ENCODE data around the gene DMGDH.

The DMGDH gene

DNA sequence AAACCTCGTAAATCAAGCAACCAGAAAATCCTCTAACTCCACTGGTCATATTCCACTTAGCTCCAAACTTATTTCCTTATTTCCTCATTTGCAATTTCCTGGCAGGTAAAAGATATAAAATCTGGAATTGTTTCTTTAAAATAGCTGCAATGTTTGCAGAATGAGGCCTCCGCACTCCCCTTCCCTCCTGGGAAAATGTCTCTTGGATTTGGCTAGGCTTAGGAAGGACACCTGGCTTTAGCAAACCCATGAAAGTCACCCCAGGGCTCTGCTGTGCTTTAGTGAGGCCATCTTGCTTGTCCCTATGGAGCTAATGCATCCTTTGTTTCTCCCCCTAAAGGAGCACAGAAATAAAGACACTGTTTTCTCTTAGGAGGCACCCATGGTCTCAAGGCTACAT is 94.9 kb downstream of the DMGDH start:
- DNase-seq (ENCODE audit: low read depth, low spot score), result no peak

DNA sequence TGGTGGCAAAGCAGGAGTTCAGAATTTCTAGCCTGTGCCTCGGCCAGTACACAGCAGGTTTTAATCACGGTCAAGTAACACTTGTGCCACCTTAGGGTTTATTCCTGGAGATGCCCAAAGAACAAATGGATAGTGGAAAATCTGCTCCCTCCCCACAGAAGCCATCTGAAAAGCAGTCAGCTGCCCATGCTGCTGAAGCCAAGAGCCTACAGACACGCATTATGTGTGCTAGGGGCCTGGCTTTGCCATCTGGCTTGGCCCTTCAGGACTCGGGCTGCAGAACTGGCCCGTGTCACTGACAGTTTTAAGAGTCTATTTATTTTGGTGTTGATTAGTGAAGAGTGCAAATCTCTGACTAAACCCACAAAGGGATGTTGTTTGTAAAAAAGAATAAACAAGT is 95.5 kb downstream of the DMGDH start:
- no peak for DNase-seq (ENCODE audit: low read depth, low spot score)

DNA sequence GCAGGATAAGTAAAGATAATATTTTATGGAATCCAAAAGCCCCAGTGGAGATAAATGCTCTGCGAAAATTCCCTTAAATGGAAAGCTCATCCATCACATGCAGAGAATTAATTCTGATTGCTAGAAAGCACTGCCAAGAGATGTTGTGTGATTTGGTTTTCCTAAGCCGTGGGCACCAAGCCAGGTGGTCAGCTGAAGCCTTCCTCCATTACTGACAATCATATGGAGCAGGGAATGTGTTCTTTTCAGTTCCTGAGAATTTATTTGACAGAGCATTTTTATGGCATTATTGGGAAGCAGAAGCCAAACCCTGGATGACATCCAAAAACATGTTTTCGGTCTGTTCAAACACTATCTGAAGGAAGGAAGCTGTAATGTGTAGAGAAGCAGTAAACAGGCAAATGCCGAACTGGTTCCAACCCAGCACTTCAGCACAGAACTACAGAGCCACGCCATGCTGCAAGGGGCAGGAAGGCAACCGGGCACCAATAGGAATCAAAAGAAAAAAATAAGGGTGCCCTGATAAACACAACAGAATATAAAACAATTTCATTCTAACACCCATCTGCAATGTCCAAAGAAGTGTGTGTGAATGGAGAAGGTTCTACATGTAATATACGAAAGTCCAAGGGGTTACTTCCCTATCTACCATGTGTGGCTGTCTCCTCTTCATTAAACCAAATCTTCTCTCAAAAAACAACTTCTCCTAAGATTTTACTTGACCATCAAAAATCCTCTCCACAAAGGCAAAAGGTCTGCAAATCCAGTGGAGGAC is 96.6 kb downstream of the DMGDH start:
- no peak for DNase-seq (ENCODE audit: low read depth, low spot score)

DNA sequence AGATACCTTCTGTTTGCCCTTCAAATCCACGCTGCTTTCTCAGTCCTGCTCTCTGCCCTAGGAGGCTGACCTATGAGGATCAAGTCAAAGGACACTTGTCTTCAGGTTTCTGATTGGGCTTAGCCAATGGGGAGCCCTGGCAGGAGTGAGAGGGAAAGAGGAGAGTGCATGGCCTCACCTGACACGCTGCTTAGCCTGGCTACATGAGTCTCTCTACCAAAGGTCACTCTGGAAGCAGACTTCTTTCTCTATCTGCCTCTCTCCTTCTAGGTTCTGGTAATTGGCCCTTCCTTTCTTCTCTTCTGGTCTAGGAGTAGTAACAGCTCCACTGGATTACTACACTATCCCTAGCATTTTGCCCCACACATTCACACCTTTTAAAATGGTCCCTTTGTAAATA is 97.5 kb downstream of the DMGDH start:
- DNase-seq (ENCODE audit: low read depth, low spot score), result no peak

DNA sequence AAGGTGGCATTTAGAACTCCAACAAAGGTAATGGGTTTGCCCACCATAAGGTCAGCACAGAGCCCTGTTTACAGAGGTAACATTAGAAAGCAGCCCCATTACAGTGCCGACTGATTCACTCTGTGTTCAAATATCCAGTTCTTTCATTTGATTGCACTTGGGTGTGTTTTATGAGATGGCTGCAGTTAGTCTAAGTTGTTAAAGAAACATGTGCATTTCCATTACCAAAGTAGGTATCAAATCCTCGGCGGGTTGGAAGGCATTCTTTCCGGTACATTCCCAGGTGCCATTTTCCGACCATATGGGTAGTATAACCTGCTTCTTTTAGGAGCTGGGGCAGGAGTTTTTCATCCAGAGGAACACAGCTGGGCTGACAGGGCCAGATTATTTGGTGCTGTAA is 100.7 kb downstream of the DMGDH start:
- no peak for DNase-seq (ENCODE audit: low read depth, low spot score)

DNA sequence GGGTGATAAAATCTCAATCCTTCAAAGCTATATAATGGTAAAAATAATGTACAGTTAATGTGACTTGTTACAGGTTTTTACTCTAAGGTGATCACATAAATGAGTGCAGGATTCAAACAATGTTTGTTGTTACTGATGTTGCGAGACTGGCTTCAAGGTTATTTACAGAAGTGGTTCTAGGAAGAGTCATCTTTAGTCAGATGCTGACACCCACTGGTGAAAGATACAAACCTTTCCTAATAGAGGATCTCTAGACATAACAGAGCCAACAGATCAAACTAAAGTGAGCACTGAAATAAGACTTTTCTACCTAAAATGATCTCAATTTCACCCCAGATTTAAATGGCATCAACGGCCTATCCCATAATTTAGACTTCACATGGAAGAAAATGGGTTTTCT is 104.6 kb downstream of the DMGDH start:
- no peak for DNase-seq (ENCODE audit: low read depth, low spot score)

DNA sequence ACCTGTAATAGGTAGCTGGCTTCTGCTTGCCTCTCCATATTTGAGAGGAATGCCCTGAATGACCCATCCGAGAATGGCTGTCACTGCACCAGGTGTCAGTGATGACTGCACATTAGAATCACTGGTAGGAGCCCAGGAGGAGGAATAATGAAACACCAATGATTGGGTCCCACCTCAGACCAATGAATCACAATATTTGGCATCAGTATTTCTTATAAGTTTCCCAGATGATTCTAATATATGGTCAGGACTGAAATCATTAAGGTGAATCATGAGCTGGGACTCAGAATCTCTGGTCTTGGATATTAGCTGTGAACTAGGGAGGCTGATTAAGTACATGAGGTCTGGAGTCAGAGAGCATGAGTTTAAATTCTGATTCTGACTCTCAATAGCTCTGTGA is 107.7 kb downstream of the DMGDH start:
- DNase-seq (ENCODE audit: low read depth, low spot score), result no peak

DNA sequence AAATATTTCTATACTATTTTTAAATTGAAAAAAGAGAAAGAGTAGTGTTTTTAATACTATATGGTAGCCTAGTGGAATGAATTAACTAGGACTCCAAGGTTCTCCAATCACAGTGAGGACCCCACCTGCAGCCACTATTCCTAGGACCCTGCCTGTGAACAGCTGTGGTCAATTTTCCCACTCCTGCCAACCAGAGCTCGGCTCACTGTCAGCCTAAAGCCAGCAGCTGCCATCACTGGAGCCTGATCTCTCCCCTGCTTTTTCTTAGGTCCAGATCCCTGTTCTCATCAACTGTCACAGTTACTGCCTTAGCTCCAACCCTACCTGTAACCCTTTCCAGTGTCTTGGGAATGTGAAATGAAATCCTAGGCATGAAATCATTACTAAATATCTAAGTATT is 109.7 kb downstream of the DMGDH start:
- no peak for DNase-seq (ENCODE audit: low read depth, low spot score)

DNA sequence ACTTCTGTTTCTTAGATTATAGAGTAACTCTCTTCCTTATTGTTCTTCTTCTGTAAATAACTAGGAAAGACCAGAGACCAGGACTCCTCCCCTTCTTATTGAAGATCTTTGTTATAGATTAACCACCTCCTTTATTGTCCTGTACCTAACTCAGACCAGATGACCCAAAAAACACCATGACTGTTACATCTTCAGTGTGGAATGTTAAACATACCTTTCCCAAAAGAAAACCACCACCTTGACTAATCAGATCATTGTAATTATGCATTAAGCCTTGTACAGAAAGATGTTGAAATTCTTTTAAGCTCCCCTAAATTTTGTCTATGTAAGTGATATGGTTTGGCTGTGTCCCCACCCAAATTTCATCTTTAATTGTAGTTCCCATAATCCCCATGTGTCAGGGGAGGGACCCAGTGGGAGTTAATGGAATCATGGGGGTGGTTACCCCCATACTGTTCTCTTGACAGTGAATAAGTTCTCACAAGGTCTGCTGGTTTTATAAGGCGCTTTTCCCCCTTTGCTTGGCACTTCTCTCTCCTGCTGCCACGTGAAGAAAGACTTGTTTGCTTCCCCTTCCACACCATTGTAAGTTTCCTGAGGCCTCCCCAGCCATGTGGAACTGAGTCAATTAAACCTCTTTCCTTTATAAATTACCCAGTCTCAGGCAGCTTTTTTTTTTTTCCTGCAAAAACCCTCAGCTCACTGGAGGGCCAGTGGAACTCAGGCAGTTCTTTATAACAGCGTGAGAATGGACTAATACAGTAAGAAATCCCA is 110.6 kb downstream of the DMGDH start:
- DNase-seq (ENCODE audit: low read depth, low spot score), result no peak

DNA sequence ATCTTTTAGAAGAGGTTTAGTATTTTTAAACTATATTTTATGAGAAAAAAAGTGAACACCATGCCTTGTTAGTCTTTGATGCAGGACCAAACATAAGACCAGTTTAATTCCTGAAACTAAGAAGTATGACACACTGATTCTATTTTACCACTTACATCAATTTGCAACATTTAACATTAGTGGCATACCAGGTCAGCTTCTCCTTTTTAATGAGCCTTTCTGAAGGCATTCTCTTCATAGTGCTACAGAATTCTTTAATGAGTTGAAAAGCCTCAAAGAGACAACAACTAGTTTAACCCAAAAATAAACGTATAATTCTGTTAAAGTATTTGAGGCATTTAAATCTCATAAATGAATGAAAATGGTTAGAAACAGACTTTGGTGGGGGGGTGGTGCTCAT is 112.6 kb downstream of the DMGDH start:
- no peak for DNase-seq (ENCODE audit: low read depth, low spot score)

DNA sequence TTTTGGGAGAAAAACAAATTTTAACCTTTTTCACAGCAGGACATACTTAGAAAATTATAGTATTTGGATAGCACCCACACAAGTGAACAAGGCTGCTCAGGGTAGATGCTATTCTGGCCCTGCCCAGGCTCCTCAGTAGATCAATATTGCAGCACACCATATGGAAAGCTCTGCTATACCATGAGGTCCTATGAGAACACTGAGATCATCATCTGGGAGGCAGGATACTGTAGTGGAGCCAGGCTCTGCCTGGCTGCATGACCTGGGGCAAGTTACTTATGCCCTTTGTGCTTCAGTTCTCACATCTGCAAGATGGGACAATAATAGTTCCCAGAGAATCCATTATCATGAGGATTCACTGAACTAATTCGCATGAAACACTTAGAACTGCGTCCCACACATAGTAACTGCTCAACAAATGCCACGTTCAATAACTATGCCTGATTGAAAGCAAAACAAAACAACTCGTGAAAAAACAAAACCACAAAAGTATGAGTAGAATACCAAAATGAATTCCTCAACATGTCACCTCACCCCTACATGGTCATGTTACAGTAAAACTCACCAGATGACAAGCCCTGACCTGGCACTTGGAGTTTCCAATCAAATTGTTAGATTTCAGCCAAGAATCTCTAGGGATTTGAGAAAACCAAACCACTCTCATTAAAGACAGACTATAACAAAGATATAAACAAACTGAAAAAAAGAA is 116.2 kb downstream of the DMGDH start:
- DNase-seq (ENCODE audit: low read depth, low spot score), result no peak
